GM23338 (cell line): Measurements from ENCODE around the gene VMAC. TPM values are rescaled to one million over a fixed set of nuclear protein-coding genes. Genes with fewer than 3 reads are reported as not detected.

Experiments used
- ATAC-seq: fragments of 200-7000 bp; cut with Tn5 transposase; 3 replicates; pipeline ENCODE4 v1.9.1; 2020
- DNase-seq: peaks from one replicate; pipeline ENCODE4 v3.0.0-alpha.2; 2015; ENCODE audit warnings: low spot score
- H2AFZ ChIP-seq: fragments of 200-600 bp; sonication (generic); 2 replicates; pipeline ENCODE4 v1.8.0; 2016; ENCODE audit warnings: antibody characterized with exemption, mild to moderate bottlenecking, moderate library complexity
- H3F3A ChIP-seq: fragments of 200-600 bp; sonication (generic); replicated peaks from 2 replicates; pipeline ENCODE4 v1.8.0; 2017; ENCODE audit warnings: antibody characterized with exemption, mixed run types, low read depth
- H3K27ac ChIP-seq: fragments of 200-600 bp; sonication (generic); 2 replicates; pipeline ENCODE4 v1.6.1; 2016; ENCODE audit warnings: low read depth
- H3K27me3 ChIP-seq: fragments of 200-600 bp; sonication (generic); 2 replicates; pipeline ENCODE4 v1.8.0; 2016; ENCODE audit warnings: mild to moderate bottlenecking, mixed run types, moderate library complexity; ENCODE audit not compliant: insufficient read depth
- H3K36me3 ChIP-seq: fragments of 200-600 bp; sonication (generic); 2 replicates; pipeline ENCODE4 v1.8.0; 2016; ENCODE audit warnings: mild to moderate bottlenecking; ENCODE audit not compliant: insufficient read depth
- H3K4me1 ChIP-seq: fragments of 200-600 bp; sonication (generic); 2 replicates; pipeline ENCODE4 v1.8.0; 2016; ENCODE audit warnings: mild to moderate bottlenecking, moderate library complexity; ENCODE audit not compliant: insufficient read depth
- H3K4me2 ChIP-seq: fragments of 200-600 bp; sonication (generic); 2 replicates; pipeline ENCODE4 v1.7.1; 2017; ENCODE audit warnings: mixed run types
- H3K4me3 ChIP-seq: fragments of 200-600 bp; sonication (generic); 2 replicates; pipeline ENCODE4 v1.6.1; 2016; ENCODE audit warnings: mixed run types
- H3K79me2 ChIP-seq: fragments of 200-600 bp; sonication (generic); replicated peaks from 2 replicates; pipeline ENCODE4 v1.8.0; 2017; ENCODE audit warnings: mild to moderate bottlenecking; ENCODE audit not compliant: insufficient read depth
- H3K9me2 ChIP-seq: fragments of 200-600 bp; sonication (generic); 2 replicates; pipeline ENCODE4 v1.8.0; 2017; ENCODE audit not compliant: insufficient read depth
- H4K20me1 ChIP-seq: fragments of 200-600 bp; sonication (generic); replicated peaks from 2 replicates; pipeline ENCODE4 v1.8.0; 2017; ENCODE audit warnings: mild to moderate bottlenecking; ENCODE audit not compliant: insufficient read depth
- H3K27ac Mint-ChIP-seq: 2 replicates; pipeline ENCODE4 v1.8.0; 2020; ENCODE audit warnings: inconsistent platforms, mild to moderate bottlenecking, moderate library complexity, mixed read lengths
- H3K27me3 Mint-ChIP-seq: 3 replicates; pipeline ENCODE4 v1.8.0; 2022; ENCODE audit warnings: low read depth, mild to moderate bottlenecking, moderate library complexity, mixed read lengths, inconsistent platforms; ENCODE audit not compliant: insufficient read depth, poor library complexity
- H3K36me3 Mint-ChIP-seq: 3 replicates; pipeline ENCODE4 v1.8.0; 2021; ENCODE audit warnings: low read depth, mild to moderate bottlenecking, inconsistent platforms, moderate library complexity, mixed read lengths
- H3K4me1 Mint-ChIP-seq: 3 replicates; pipeline ENCODE4 v1.8.0; 2020; ENCODE audit warnings: mild to moderate bottlenecking, inconsistent platforms, mixed read lengths
- H3K4me3 Mint-ChIP-seq: 3 replicates; pipeline ENCODE4 v1.8.0; 2021; ENCODE audit warnings: moderate library complexity, mild to moderate bottlenecking, inconsistent platforms, mixed read lengths
- H3K9me3 Mint-ChIP-seq: 3 replicates; pipeline ENCODE4 v1.8.0; 2020; ENCODE audit warnings: moderate library complexity, mild to moderate bottlenecking, inconsistent platforms, mixed read lengths
- CREB1 ChIP-seq: fragments of 250-450 bp; sonication (Bioruptor Pico); IDR thresholded peaks from 2 replicates; pipeline ENCODE4 v1.5.0; 2020; ENCODE audit warnings: low read depth, mild to moderate bottlenecking, moderate library complexity
- ETS1 ChIP-seq: IDR thresholded peaks from 2 replicates; pipeline ENCODE4 v1.6.1; 2016; ENCODE audit warnings: antibody characterized with exemption
- EZH2 ChIP-seq: fragments of 200-600 bp; sonication (generic); IDR thresholded peaks from one replicate; pipeline ENCODE4 v1.8.0; 2017; ENCODE audit warnings: antibody characterized with exemption, mild to moderate bottlenecking, low read depth; ENCODE audit not compliant: unreplicated experiment
- JUNB ChIP-seq: IDR thresholded peaks from one replicate; pipeline ENCODE4 v1.6.1; 2016; ENCODE audit warnings: antibody characterized with exemption; ENCODE audit not compliant: unreplicated experiment
- NANOG ChIP-seq: IDR thresholded peaks from 2 replicates; pipeline ENCODE4 v1.6.1; 2016; ENCODE audit warnings: antibody characterized with exemption, borderline replicate concordance
- POLR2AphosphoS5 ChIP-seq: IDR thresholded peaks from 2 replicates; pipeline ENCODE4 v1.6.1; 2016; ENCODE audit warnings: antibody characterized with exemption, low read depth
- ZNF331 ChIP-seq: fragments of 250-450 bp; sonication (Bioruptor Pico); IDR thresholded peaks from 2 replicates; pipeline ENCODE4 v1.5.0; 2020; ENCODE audit warnings: low read depth, mild to moderate bottlenecking, moderate library complexity
- polyA plus RNA-seq: library from polyadenylated mRNA; unstranded; fragments of >200 nt; fragmentation: Nextera tagmentation; extraction: Ambion mirVana; gene quantifications from 2 replicates; pipeline ENCODE4 v1.2.1, GENCODE V29; 2016
- total RNA-seq: library from RNA; depleted of rRNA; stranded (reverse); fragments of >200 nt; shearing (Covaris generic); gene quantifications from 2 replicates; pipeline ENCODE4 v1.2.3, GENCODE V29; 2014
- TF ChIP-seq, protein P1 (sequence below): fragments of 250-450 bp; sonication (Bioruptor Pico); IDR thresholded peaks from 2 replicates; pipeline ENCODE4 v1.5.0; 2020; ENCODE audit warnings: mild to moderate bottlenecking, moderate library complexity
- TF ChIP-seq, protein P2 (sequence below), 2 experiments: fragments of 200-600 bp in 1 of 2; sonication (generic) in 1 of 2; conservative IDR thresholded peaks; 2 replicates each; pipeline versions ENCODE4 v1.5.1 to v1.6.1; 2016 to 2017; ENCODE audit warnings: antibody characterized with exemption in 2 of 2, low read depth in 2 of 2, mild to moderate bottlenecking in 2 of 2, moderate library complexity in 1 of 2

Gene VMAC
- total and polyA plus RNA-seq, 2 experiments from 2014 or later, result 0.79 to 3.7 TPM

DNA sequence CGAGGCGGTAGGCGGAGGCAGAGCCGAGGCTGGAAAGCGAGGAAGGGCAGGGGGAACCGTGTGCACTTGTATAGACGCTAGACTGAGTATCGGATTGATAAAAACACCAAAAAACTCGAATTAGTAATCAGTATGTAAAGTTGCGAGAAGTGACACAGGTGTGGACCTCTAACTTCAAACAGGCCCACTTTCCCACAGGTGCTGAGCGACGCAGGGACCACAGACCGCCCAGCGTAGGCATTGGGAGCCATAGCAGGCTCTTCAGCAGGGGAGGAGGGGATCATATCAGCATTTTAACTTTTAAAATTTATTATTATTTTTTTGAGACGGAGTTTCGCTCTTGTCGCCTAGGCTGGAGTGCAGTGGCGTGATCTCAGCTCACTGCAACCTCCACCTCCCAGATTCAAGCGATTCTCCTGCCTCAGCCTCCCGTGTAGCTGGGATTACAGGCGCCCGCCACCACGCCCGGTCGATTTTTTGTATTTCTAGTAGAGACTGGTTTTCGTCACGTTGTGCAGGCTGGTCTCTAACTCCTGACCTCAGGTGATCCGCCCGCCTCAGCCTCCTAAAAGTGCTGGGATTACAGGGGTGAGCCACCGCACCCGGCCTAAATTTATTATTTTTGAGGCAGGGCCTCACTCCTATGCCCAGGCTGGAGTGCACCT, 574 bp downstream of the VMAC start:
- H3F3A ChIP-seq, result no peaks in the 10 kb centered on the region

More for the DNA sequence above, 574 bp downstream of the VMAC start:
- H3K36me3 ChIP-seq, result no peaks in the 10 kb centered on the region
- H3K9me3 Mint-ChIP-seq, result no peaks in the 10 kb centered on the region
- H3K79me2 ChIP-seq, result peaks cover 32% of the 10 kb centered on the region
- H3K27me3 Mint-ChIP-seq, result peaks cover 16% of the 10 kb centered on the region
- DNase-seq (no peak), ATAC-seq (no peak)
- peaks cover 17% of the 10 kb centered on the region for H4K20me1 ChIP-seq
- 0 out of 2 replicates have a peak overlapping the region, but pooled peaks have one; percentile 11 for H3K27ac ChIP-seq
- TF ChIP-seq, protein P1, sequence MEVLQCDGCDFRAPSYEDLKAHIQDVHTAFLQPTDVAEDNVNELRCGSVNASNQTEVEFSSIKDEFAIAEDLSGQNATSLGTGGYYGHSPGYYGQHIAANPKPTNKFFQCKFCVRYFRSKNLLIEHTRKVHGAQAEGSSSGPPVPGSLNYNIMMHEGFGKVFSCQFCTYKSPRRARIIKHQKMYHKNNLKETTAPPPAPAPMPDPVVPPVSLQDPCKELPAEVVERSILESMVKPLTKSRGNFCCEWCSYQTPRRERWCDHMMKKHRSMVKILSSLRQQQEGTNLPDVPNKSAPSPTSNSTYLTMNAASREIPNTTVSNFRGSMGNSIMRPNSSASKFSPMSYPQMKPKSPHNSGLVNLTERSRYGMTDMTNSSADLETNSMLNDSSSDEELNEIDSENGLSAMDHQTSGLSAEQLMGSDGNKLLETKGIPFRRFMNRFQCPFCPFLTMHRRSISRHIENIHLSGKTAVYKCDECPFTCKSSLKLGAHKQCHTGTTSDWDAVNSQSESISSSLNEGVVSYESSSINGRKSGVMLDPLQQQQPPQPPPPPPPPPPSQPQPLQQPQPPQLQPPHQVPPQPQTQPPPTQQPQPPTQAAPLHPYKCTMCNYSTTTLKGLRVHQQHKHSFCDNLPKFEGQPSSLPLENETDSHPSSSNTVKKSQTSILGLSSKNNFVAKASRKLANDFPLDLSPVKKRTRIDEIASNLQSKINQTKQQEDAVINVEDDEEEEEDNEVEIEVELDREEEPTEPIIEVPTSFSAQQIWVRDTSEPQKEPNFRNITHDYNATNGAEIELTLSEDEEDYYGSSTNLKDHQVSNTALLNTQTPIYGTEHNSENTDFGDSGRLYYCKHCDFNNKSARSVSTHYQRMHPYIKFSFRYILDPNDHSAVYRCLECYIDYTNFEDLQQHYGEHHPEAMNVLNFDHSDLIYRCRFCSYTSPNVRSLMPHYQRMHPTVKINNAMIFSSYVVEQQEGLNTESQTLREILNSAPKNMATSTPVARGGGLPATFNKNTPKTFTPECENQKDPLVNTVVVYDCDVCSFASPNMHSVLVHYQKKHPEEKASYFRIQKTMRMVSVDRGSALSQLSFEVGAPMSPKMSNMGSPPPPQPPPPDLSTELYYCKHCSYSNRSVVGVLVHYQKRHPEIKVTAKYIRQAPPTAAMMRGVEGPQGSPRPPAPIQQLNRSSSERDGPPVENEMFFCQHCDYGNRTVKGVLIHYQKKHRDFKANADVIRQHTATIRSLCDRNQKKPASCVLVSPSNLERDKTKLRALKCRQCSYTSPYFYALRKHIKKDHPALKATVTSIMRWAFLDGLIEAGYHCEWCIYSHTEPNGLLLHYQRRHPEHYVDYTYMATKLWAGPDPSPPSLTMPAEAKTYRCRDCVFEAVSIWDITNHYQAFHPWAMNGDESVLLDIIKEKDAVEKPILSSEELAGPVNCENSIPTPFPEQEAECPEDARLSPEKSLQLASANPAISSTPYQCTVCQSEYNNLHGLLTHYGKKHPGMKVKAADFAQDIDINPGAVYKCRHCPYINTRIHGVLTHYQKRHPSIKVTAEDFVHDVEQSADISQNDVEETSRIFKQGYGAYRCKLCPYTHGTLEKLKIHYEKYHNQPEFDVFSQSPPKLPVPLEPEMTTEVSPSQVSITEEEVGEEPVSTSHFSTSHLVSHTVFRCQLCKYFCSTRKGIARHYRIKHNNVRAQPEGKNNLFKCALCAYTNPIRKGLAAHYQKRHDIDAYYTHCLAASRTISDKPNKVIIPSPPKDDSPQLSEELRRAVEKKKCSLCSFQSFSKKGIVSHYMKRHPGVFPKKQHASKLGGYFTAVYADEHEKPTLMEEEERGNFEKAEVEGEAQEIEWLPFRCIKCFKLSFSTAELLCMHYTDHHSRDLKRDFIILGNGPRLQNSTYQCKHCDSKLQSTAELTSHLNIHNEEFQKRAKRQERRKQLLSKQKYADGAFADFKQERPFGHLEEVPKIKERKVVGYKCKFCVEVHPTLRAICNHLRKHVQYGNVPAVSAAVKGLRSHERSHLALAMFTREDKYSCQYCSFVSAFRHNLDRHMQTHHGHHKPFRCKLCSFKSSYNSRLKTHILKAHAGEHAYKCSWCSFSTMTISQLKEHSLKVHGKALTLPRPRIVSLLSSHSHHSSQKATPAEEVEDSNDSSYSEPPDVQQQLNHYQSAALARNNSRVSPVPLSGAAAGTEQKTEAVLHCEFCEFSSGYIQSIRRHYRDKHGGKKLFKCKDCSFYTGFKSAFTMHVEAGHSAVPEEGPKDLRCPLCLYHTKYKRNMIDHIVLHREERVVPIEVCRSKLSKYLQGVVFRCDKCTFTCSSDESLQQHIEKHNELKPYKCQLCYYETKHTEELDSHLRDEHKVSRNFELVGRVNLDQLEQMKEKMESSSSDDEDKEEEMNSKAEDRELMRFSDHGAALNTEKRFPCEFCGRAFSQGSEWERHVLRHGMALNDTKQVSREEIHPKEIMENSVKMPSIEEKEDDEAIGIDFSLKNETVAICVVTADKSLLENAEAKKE, result no peak
- TF ChIP-seq NANOG (no peak), POLR2AphosphoS5 (no peak), ETS1 (no peak), JUNB (no peak), CREB1 (no peak), ZNF331 (CRISPR knock-in tag) (no peak), EZH2 (no peak)
- TF ChIP-seq, protein P2, sequence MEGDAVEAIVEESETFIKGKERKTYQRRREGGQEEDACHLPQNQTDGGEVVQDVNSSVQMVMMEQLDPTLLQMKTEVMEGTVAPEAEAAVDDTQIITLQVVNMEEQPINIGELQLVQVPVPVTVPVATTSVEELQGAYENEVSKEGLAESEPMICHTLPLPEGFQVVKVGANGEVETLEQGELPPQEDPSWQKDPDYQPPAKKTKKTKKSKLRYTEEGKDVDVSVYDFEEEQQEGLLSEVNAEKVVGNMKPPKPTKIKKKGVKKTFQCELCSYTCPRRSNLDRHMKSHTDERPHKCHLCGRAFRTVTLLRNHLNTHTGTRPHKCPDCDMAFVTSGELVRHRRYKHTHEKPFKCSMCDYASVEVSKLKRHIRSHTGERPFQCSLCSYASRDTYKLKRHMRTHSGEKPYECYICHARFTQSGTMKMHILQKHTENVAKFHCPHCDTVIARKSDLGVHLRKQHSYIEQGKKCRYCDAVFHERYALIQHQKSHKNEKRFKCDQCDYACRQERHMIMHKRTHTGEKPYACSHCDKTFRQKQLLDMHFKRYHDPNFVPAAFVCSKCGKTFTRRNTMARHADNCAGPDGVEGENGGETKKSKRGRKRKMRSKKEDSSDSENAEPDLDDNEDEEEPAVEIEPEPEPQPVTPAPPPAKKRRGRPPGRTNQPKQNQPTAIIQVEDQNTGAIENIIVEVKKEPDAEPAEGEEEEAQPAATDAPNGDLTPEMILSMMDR (conservative IDR thresholded peaks at IDR 0.05; ENCODE audit: low read depth in 2 of 2), result no peak
- H3K4me2 ChIP-seq, result peak overlapping the region; percentile 88
- H3K9me2 ChIP-seq, result no peaks in the 10 kb centered on the region
- peak overlapping the region; percentile 76 for H3K4me3 ChIP-seq
- H3K4me3 Mint-ChIP-seq, result peak overlapping the region; percentile 99
- H3K27me3 ChIP-seq, result no peaks in the 10 kb centered on the region
- H3K27ac Mint-ChIP-seq, result no peak overlapping the region
- no peaks in the 10 kb centered on the region for H3K4me1 ChIP-seq
- peaks cover 13% of the 10 kb centered on the region for H3K36me3 Mint-ChIP-seq
- H2AFZ ChIP-seq, result peak overlapping the region; percentile 87; the same call in 1 of the 2 replicates
- 0 out of 3 replicates have a peak, but pooled peaks cover 3% of the 10 kb centered on the region for H3K4me1 Mint-ChIP-seq
